IMR-90 (cell line): ENCODE results near the gene NCOA7.

Source experiments
- RAD21 ChIP-seq: IDR thresholded peaks from 2 replicates; pipeline ENCODE4 v1.6.1; 2012; ENCODE audit warnings: low read length, improper control_type of control experiment
- RFX5 ChIP-seq: IDR thresholded peaks from 2 replicates; pipeline ENCODE4 v1.8.0; 2012; ENCODE audit warnings: low read depth, mild to moderate bottlenecking, low read length, moderate library complexity

GRCh38 chr6:125867483-125867942 is 76.8 kb downstream of the NCOA7 start:
- TF ChIP-seq RFX5 (no peak), RAD21 (no peak)
